Peyer's patch (tissue), 4 donors: ENCODE measurements around the gene STARD10.
"Not testable (repeated sequence)": the region's sequence is repeated elsewhere in the genome, so short reads cannot be mapped to it uniquely, and the experiment has no call there.

Source experiments
- CTCF ChIP-seq, 6 experiments: fragments of 450-650 bp in 4 of 6; fragments of 200-600 bp in 2 of 6; sonication (generic) in 1 of 6; IDR thresholded peaks; one replicate each; pipeline ENCODE4 v1.5.1; 2017 to 2019; ENCODE audit warnings: antibody characterized with exemption in 6 of 6, mild to moderate bottlenecking in 3 of 6, moderate library complexity in 1 of 6
- POLR2A ChIP-seq, 2 donors: fragments of 450-650 bp; IDR thresholded peaks; one replicate each; pipeline ENCODE4 v1.5.1; 2017; ENCODE audit warnings: antibody characterized with exemption in 2 of 2, mild to moderate bottlenecking in 2 of 2, moderate library complexity in 2 of 2

GRCh38 chr11:72827656-72828055 is 33.8 kb upstream of the STARD10 start:
- not testable (repeated sequence) for TF ChIP-seq CTCF, POLR2A (IDR thresholded peaks at IDR 0.05)
